BE2C (cell line): ENCODE measurements around the gene P2RX7.

Experiments used
- DNase-seq: peaks from one replicate; pipeline ENCODE4 v3.0.0-alpha.2; 2020
- H3K27me3 ChIP-seq: fragments of 250-450 bp; sonication (Bioruptor Pico); 2 replicates; pipeline ENCODE4 v1.5.1; 2020; ENCODE audit warnings: mild to moderate bottlenecking
- H3K36me3 ChIP-seq: fragments of 250-450 bp; sonication (Bioruptor Pico); 2 replicates; pipeline ENCODE4 v1.5.1; 2020; ENCODE audit warnings: mild to moderate bottlenecking
- H3K4me1 ChIP-seq: fragments of 250-450 bp; sonication (Bioruptor Pico); 2 replicates; pipeline ENCODE4 v1.5.1; 2020
- H3K4me3 ChIP-seq: 2 replicates; pipeline ENCODE4 v1.5.1; 2011; ENCODE audit warnings: low read depth, low read length
- H3K9me3 ChIP-seq: fragments of 250-450 bp; sonication (Bioruptor Pico); 2 replicates; pipeline ENCODE4 v1.5.1; 2020
- CTCF ChIP-seq: IDR thresholded peaks from 2 replicates; pipeline ENCODE4 v1.5.1; 2012; ENCODE audit warnings: mild to moderate bottlenecking, low read depth, low read length

Gene P2RX7

DNA sequence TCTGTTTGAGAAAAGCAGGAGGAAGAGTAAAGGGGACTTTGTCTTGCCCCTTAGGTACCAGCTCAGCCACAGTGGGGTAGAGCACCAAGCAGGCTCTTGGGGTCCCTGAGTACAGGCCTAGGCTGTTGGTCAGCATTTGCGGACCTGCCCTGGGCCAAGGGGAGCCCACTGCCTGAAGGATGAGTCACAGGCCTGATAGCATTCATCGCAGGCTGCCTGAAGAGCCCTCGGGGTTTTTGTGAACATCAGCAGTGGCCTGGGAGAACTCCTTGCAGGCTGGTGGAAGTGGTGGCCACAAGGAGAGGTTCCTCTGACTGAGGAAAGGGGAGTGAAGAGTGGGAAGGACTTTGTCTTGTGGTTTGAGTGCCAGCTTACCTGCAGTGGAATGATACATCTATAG lies 25.0 kb upstream of the P2RX7 start:
- TF ChIP-seq CTCF = no peak
- no peak for DNase-seq

GRCh38 chr12:121108492-121108891 lies 24.2 kb upstream of the P2RX7 start:
- Histone ChIP-seq H3K4me1 (no peaks in the 10 kb centered on the region), H3K9me3 (no peaks in the 10 kb centered on the region), H3K36me3 (no peaks in the 10 kb centered on the region), H3K27me3 (no peaks in the 10 kb centered on the region), H3K4me3 (no peak overlapping the region)
- no peak for TF ChIP-seq CTCF
- no peak for DNase-seq

More for the DNA sequence above, 25.0 kb upstream of the P2RX7 start:
- H3K4me1 ChIP-seq = no peaks in the 10 kb centered on the region
- no peaks in the 10 kb centered on the region for H3K36me3 ChIP-seq
- no peak overlapping the region for H3K4me3 ChIP-seq
- no peaks in the 10 kb centered on the region for H3K27me3 ChIP-seq
- no peaks in the 10 kb centered on the region for H3K9me3 ChIP-seq

DNA sequence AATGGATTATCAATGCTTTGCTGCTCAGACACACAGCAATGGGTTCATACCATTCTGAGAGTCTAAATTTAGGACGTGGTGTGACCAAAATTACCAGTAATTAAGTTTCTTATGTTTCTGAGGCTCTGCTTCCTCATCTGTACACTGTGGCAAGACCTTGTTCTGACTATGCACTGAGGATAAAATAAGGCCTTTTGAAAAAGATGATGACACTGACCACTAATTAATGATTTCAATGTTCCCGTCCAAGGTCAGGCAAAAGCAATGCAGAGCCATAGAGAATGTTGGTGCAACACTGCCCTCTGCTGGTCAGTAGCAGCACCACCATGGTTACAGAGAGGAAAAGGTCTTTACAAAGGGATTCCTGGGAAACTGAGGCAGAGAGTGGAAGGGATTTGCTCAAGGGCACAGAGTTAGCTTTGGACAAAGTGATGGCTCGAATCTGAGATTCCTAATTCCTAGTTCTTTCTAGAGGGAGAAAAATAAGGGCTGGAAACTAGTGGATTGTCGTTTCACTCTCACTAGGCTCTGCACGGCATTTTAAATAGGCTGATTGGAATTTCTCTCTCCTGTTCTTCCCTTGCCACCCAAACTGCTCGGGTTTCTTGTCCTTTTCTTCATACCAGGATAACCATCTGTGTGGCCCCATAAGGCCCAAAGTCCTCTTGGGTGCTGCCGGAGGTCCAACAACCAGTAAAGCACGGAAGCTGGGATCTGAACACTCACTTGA lies 22.3 kb upstream of the P2RX7 start:
- DNase-seq = peak; percentile 62
- H3K27me3 ChIP-seq = no peaks in the 10 kb centered on the region
- peak; percentile 98 for TF ChIP-seq CTCF
- no peaks in the 10 kb centered on the region for H3K4me1 ChIP-seq
- H3K4me3 ChIP-seq = no peak overlapping the region
- no peaks in the 10 kb centered on the region for H3K9me3 ChIP-seq
- no peaks in the 10 kb centered on the region for H3K36me3 ChIP-seq

DNA sequence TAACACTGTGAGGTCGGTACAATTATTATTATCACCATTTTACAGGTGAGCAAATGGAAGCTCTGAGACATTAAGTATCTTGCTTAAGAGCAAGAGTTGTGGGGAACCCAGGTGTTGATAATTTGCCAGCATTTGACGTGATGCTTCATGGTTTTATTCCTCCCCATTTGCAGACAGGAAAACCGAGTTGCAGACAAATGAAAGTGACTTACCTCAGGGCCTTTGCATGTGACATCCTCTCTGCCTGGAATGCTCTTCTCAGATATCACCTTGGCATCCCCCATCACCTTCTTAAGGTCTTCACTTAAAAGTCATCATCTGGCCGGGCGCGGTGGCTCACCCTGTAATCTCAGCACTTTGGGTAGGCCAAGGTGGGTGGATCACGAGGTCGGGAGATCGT lies 21.0 kb upstream of the P2RX7 start:
- Histone ChIP-seq H3K4me1 (no peaks in the 10 kb centered on the region), H3K27me3 (no peaks in the 10 kb centered on the region), H3K36me3 (no peaks in the 10 kb centered on the region), H3K9me3 (no peaks in the 10 kb centered on the region), H3K4me3 (no peak overlapping the region)
- no peak for DNase-seq
- TF ChIP-seq CTCF = no peak

DNA sequence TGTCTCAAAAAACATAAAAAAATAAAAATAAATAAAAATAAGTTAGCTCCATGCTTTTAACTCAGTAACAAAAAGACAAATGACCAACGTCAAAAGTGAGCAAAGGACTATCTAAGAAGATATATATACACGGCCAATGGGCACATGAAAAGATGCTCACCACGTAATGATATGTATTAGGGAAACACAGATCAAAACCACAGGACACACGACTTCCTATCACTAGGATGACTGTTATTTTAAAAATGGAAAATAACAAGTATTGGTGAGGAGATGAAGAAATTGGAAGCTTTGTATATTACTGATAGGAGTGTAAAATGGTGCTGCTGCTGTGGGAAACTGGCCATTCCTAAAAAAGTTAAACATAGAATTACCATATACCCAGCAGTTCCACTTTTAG lies 20.2 kb upstream of the P2RX7 start:
- Histone ChIP-seq H3K27me3 (no peaks in the 10 kb centered on the region), H3K4me1 (no peaks in the 10 kb centered on the region), H3K9me3 (no peaks in the 10 kb centered on the region), H3K4me3 (no peak overlapping the region), H3K36me3 (no peaks in the 10 kb centered on the region)
- no peak for TF ChIP-seq CTCF
- DNase-seq = no peak

DNA sequence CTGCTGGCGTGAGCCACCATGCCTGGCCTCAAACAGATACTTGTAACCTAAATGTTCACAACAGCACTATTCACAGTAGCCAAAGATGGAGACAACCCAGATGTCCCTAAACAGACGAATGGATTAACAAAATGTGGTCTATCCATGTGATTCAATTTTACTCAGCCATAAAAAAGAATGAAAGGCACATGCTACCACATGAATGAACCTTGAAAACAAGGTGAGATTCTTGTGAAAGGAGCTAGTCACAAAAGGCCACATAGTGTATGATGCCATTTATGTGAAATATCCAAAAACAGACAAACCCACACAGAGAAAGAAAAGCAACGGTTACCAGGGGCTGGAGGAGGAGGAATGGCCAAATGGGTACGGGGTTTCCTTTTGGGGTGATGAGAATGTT lies 19.6 kb upstream of the P2RX7 start:
- DNase-seq = no peak
- Histone ChIP-seq H3K36me3 (no peaks in the 10 kb centered on the region), H3K27me3 (no peaks in the 10 kb centered on the region), H3K4me1 (no peaks in the 10 kb centered on the region), H3K9me3 (no peaks in the 10 kb centered on the region), H3K4me3 (no peak overlapping the region)
- no peak for TF ChIP-seq CTCF
